Progenitor cell of endocrine pancreas (in vitro differentiated cells): Measurements from ENCODE around the gene HACD2. TPM values are rescaled to one million over a fixed set of nuclear protein-coding genes. Genes with fewer than 3 reads are reported as not detected.

Experiments used
- DNase-seq: peaks from one replicate; pipeline ENCODE4 v3.0.0; 2021; ENCODE audit warnings: low spot score; ENCODE audit not compliant: unreplicated experiment
- H3K27ac Mint-ChIP-seq: 2 replicates; pipeline ENCODE4 v1.8.0; 2021; ENCODE audit warnings: mild to moderate bottlenecking, moderate library complexity, mixed read lengths
- H3K27me3 Mint-ChIP-seq: 2 replicates; pipeline ENCODE4 v1.8.0; 2021; ENCODE audit warnings: mixed read lengths
- H3K36me3 Mint-ChIP-seq: 2 replicates; pipeline ENCODE4 v1.8.0; 2022; ENCODE audit warnings: mixed read lengths; ENCODE audit not compliant: insufficient read depth
- H3K4me1 Mint-ChIP-seq: 2 replicates; pipeline ENCODE4 v1.8.0; 2021; ENCODE audit warnings: low read depth, mixed read lengths
- H3K4me3 Mint-ChIP-seq: 2 replicates; pipeline ENCODE4 v1.8.0; 2021; ENCODE audit warnings: low read depth, mild to moderate bottlenecking, moderate library complexity, mixed read lengths
- H3K9me3 Mint-ChIP-seq: 2 replicates; pipeline ENCODE4 v1.8.0; 2021; ENCODE audit warnings: low read depth, mixed read lengths
- CTCF ChIP-seq: fragments of 200-600 bp; sonication (generic); IDR thresholded peaks from one replicate; pipeline ENCODE4 v1.5.0; 2021; ENCODE audit warnings: antibody characterized with exemption, mild to moderate bottlenecking; ENCODE audit not compliant: unreplicated experiment
- total RNA-seq: library from RNA; stranded (reverse); gene quantifications from 2 replicates; pipeline ENCODE4 v1.2.1, GENCODE V29; 2021

HACD2 gene
- total RNA-seq, 1 donor from 2014 or later = 57.6 TPM

GRCh38 chr3:123520656-123521055 is 64.2 kb downstream of the HACD2 start:
- no peaks in the 10 kb centered on the region for H3K27me3 Mint-ChIP-seq
- H3K36me3 Mint-ChIP-seq = peaks cover 12% of the 10 kb centered on the region
- H3K4me1 Mint-ChIP-seq = peaks cover 12% of the 10 kb centered on the region
- no peak for TF ChIP-seq CTCF
- no peak for DNase-seq
- no peak overlapping the region for H3K4me3 Mint-ChIP-seq
- H3K9me3 Mint-ChIP-seq = no peaks in the 10 kb centered on the region
- H3K27ac Mint-ChIP-seq = no peak overlapping the region

- no peak for TF ChIP-seq CTCF
- Mint-ChIP-seq H3K36me3 (peaks cover 10% of the 10 kb centered on the region), H3K9me3 (no peaks in the 10 kb centered on the region), H3K27ac (no peak overlapping the region), H3K4me1 (peaks cover 5% of the 10 kb centered on the region), H3K27me3 (no peaks in the 10 kb centered on the region), H3K4me3 (no peak overlapping the region)
- no peak for DNase-seq
Measured at GRCh38 chr3:123518892-123519485, 65.9 kb downstream of the HACD2 start.

- Mint-ChIP-seq H3K27me3 (no peaks in the 10 kb centered on the region), H3K36me3 (peaks cover 30% of the 10 kb centered on the region), H3K4me3 (no peak overlapping the region), H3K27ac (no peak overlapping the region), H3K9me3 (no peaks in the 10 kb centered on the region), H3K4me1 (peaks cover 13% of the 10 kb centered on the region)
- DNase-seq = no peak
- no peak for TF ChIP-seq CTCF
Measured at GRCh38 chr3:123511726-123512125, 73.1 kb downstream of the HACD2 start.

GRCh38 chr3:123511084-123511483 is 73.8 kb downstream of the HACD2 start:
- peaks cover 30% of the 10 kb centered on the region for H3K36me3 Mint-ChIP-seq
- no peak for TF ChIP-seq CTCF
- no peaks in the 10 kb centered on the region for H3K9me3 Mint-ChIP-seq
- no peaks in the 10 kb centered on the region for H3K27me3 Mint-ChIP-seq
- no peak for DNase-seq
- H3K4me3 Mint-ChIP-seq = no peak overlapping the region
- no peak overlapping the region for H3K27ac Mint-ChIP-seq
- peaks cover 13% of the 10 kb centered on the region for H3K4me1 Mint-ChIP-seq

- H3K9me3 Mint-ChIP-seq = no peaks in the 10 kb centered on the region
- H3K4me3 Mint-ChIP-seq = no peak overlapping the region
- H3K27ac Mint-ChIP-seq = no peak overlapping the region
Measured at GRCh38 chr3:123508178-123508577, 76.7 kb downstream of the HACD2 start.

More at GRCh38 chr3:123508178-123508577, 76.7 kb downstream of the HACD2 start:
- peaks cover 27% of the 10 kb centered on the region for H3K36me3 Mint-ChIP-seq
- H3K27me3 Mint-ChIP-seq = no peaks in the 10 kb centered on the region
- no peak for DNase-seq
- no peak for TF ChIP-seq CTCF
- H3K4me1 Mint-ChIP-seq = peaks cover 13% of the 10 kb centered on the region
